H9 (cell line): ENCODE results near the gene BACH1. TPM values are rescaled to one million over a fixed set of nuclear protein-coding genes. Genes with fewer than 3 reads are reported as not detected.

Source experiments
- DNase-seq: peaks from one replicate; pipeline ENCODE4 v3.0.0-alpha.2; 2017
- H2AFZ ChIP-seq: one replicate; pipeline ENCODE4 v1.6.1; 2013; ENCODE audit warnings: mild to moderate bottlenecking, low read length, control low read depth, moderate library complexity
- H2AK5ac ChIP-seq: 2 replicates; pipeline ENCODE4 v1.6.1; 2013; ENCODE audit warnings: low read length, control low read depth, mixed read lengths; ENCODE audit not compliant: insufficient read length
- H2BK120ac ChIP-seq: one replicate; pipeline ENCODE4 v1.6.1; 2013; ENCODE audit warnings: low read depth, mild to moderate bottlenecking, low read length, control low read depth, inconsistent platforms; ENCODE audit not compliant: poor library complexity, severe bottlenecking
- H2BK12ac ChIP-seq: 2 replicates; pipeline ENCODE4 v1.6.1; 2013; ENCODE audit warnings: low read length, control low read depth, mixed read lengths, low read depth; ENCODE audit not compliant: insufficient read length
- H2BK15ac ChIP-seq: 2 replicates; pipeline ENCODE4 v1.6.1; 2013; ENCODE audit warnings: low read depth, low read length, control low read depth
- H2BK20ac ChIP-seq: one replicate; pipeline ENCODE4 v1.6.1; 2013; ENCODE audit warnings: low read depth, mild to moderate bottlenecking, low read length, control low read depth, inconsistent platforms; ENCODE audit not compliant: poor library complexity, severe bottlenecking
- H2BK5ac ChIP-seq: 2 replicates; pipeline ENCODE4 v1.6.1; 2013; ENCODE audit warnings: low read length, control low read depth, mixed read lengths; ENCODE audit not compliant: insufficient read length
- H3K14ac ChIP-seq: 2 replicates; pipeline ENCODE4 v1.6.1; 2013; ENCODE audit warnings: low read length, control low read depth; ENCODE audit not compliant: insufficient read depth
- H3K18ac ChIP-seq: 2 replicates; pipeline ENCODE4 v1.6.1; 2013; ENCODE audit warnings: low read depth, mild to moderate bottlenecking, mixed read lengths, low read length, control low read depth; ENCODE audit not compliant: insufficient read length
- H3K23ac ChIP-seq: 2 replicates; pipeline ENCODE4 v1.6.1; 2013; ENCODE audit warnings: low read length, control low read depth, mixed read lengths, low read depth; ENCODE audit not compliant: insufficient read length
- H3K23me2 ChIP-seq: 2 replicates; pipeline ENCODE4 v1.6.1; 2013; ENCODE audit warnings: low read depth, mild to moderate bottlenecking, mixed read lengths, low read length, control low read depth; ENCODE audit not compliant: insufficient read length, poor library complexity, severe bottlenecking
- H3K27ac ChIP-seq: 2 replicates; pipeline ENCODE4 v1.5.1; 2013; ENCODE audit warnings: low read length, control low read depth, mixed read lengths, low read depth; ENCODE audit not compliant: insufficient read length
- H3K27me3 ChIP-seq: 2 replicates; pipeline ENCODE4 v1.6.1; 2013; ENCODE audit warnings: low read length, control low read depth, inconsistent platforms; ENCODE audit not compliant: insufficient read depth
- H3K4ac ChIP-seq: 2 replicates; pipeline ENCODE4 v1.6.1; 2013; ENCODE audit warnings: low read depth, mild to moderate bottlenecking, control low read depth, inconsistent platforms, low read length, moderate library complexity
- H3K4me1 ChIP-seq: 2 replicates; pipeline ENCODE4 v1.6.1; 2013; ENCODE audit warnings: low read length, control low read depth, inconsistent platforms; ENCODE audit not compliant: insufficient read depth
- H3K4me2 ChIP-seq: 2 replicates; pipeline ENCODE4 v1.6.1; 2013; ENCODE audit warnings: low read length, control low read depth, mixed read lengths; ENCODE audit not compliant: insufficient read length, insufficient read depth
- H3K56ac ChIP-seq: 2 replicates; pipeline ENCODE4 v1.6.1; 2013; ENCODE audit warnings: low read depth, mild to moderate bottlenecking, mixed read lengths, low read length, control low read depth; ENCODE audit not compliant: insufficient read length
- H3K79me1 ChIP-seq: 2 replicates; pipeline ENCODE4 v1.6.1; 2013; ENCODE audit warnings: low read depth, mild to moderate bottlenecking, moderate library complexity, low read length, control low read depth, inconsistent platforms; ENCODE audit not compliant: insufficient read depth, poor library complexity, severe bottlenecking
- H3K79me2 ChIP-seq: 2 replicates; pipeline ENCODE4 v1.6.1; 2013; ENCODE audit warnings: low read length, control low read depth, inconsistent platforms; ENCODE audit not compliant: insufficient read depth
- H3K9ac ChIP-seq: 2 replicates; pipeline ENCODE4 v1.6.1; 2013; ENCODE audit warnings: low read length, control low read depth, mixed read lengths; ENCODE audit not compliant: insufficient read length; ENCODE audit errors: extremely low read depth
- H3K9me3 ChIP-seq: one replicate; pipeline ENCODE4 v1.6.1; 2013; ENCODE audit warnings: low read depth, low read length, inconsistent platforms; ENCODE audit not compliant: control insufficient read depth
- H3T11ph ChIP-seq: one replicate; pipeline ENCODE4 v1.6.1; 2013; ENCODE audit warnings: mild to moderate bottlenecking, low read length, control low read depth, inconsistent platforms
- H4K20me1 ChIP-seq: one replicate; pipeline ENCODE4 v1.6.1; 2013; ENCODE audit not compliant: control insufficient read depth, insufficient read length, insufficient read depth
- H4K5ac ChIP-seq: 2 replicates; pipeline ENCODE4 v1.6.1; 2013; ENCODE audit warnings: low read depth, mild to moderate bottlenecking, mixed read lengths, low read length, control low read depth; ENCODE audit not compliant: insufficient read length
- H4K8ac ChIP-seq: replicated peaks from 2 replicates; pipeline ENCODE4 v1.6.1; 2013; ENCODE audit warnings: low read length, control low read depth, mixed read lengths, low read depth; ENCODE audit not compliant: insufficient read length
- H4K91ac ChIP-seq: 2 replicates; pipeline ENCODE4 v1.6.1; 2013; ENCODE audit warnings: low read depth, mild to moderate bottlenecking, moderate library complexity, mixed read lengths, low read length, control low read depth; ENCODE audit not compliant: insufficient read length
- H3K27ac Mint-ChIP-seq, 3 experiments: 2 replicates in 2 of 3; 3 replicates in 1 of 3; pipeline ENCODE4 v1.8.0; 2020 to 2021; ENCODE audit warnings: mixed read lengths in 3 of 3, mild to moderate bottlenecking in 1 of 3, moderate library complexity in 1 of 3
- H3K27me3 Mint-ChIP-seq: 2 replicates; pipeline ENCODE4 v1.8.0; 2021; ENCODE audit warnings: low read depth, mild to moderate bottlenecking, moderate library complexity, mixed read lengths
- H3K36me3 Mint-ChIP-seq, 3 experiments: 2 replicates in 2 of 3; 3 replicates in 1 of 3; pipeline ENCODE4 v1.8.0; 2020 to 2021; ENCODE audit warnings: low read depth in 3 of 3, mixed read lengths in 3 of 3; ENCODE audit not compliant: insufficient read depth in 1 of 3
- H3K4me1 Mint-ChIP-seq, 2 experiments: 2 replicates each; pipeline ENCODE4 v1.8.0; 2020; ENCODE audit warnings: mixed read lengths in 2 of 2
- H3K4me3 Mint-ChIP-seq, 2 experiments: 2 replicates in 1 of 2; 3 replicates in 1 of 2; pipeline ENCODE4 v1.8.0; 2020 to 2021; ENCODE audit warnings: mild to moderate bottlenecking in 2 of 2, mixed read lengths in 2 of 2, moderate library complexity in 1 of 2
- H3K9me3 Mint-ChIP-seq, 2 experiments: 2 replicates in 1 of 2; 3 replicates in 1 of 2; pipeline ENCODE4 v1.8.0; 2020; ENCODE audit warnings: mild to moderate bottlenecking in 2 of 2, mixed read lengths in 2 of 2, moderate library complexity in 1 of 2
- WGBS: extraction: QIAGEN DNeasy Blood & Tissue Kit; methylation state at CpG from one replicate; pipeline ENCODE4 v1.1.7; 2013; ENCODE audit warnings: missing lambda C conversion rate, low lambda C conversion rate, mixed read lengths; ENCODE audit not compliant: insufficient read length; ENCODE audit errors: extremely low coverage; 5-methylcytosine and 5-hydroxymethylcytosine counted together
- total RNA-seq: library from RNA; stranded (reverse); gene quantifications from 2 replicates; pipeline ENCODE4 v1.2.1, GENCODE V29; 2021
- TF ChIP-seq, protein P1 (sequence below): fragments of 200-600 bp; sonication (generic); conservative IDR thresholded peaks from 3 replicates; pipeline ENCODE4 v1.8.0; 2021; ENCODE audit warnings: antibody characterized with exemption, mild to moderate bottlenecking

The BACH1 gene
- total RNA-seq, 1 experiment from 2014 or later, result 42.4 TPM

GRCh38 chr21:29346771-29347170 lies 48.0 kb downstream of the BACH1 start:
- no peak overlapping the region for H2BK5ac ChIP-seq

More at GRCh38 chr21:29346771-29347170, 48.0 kb downstream of the BACH1 start:
- Mint-ChIP-seq H3K27me3 (no peaks in the 10 kb centered on the region), H3K36me3 (peaks cover 2 to 21% (median 4%) of the 10 kb centered on the region in 3 experiments; a peak in 5 of 7 replicates), H3K4me1 (peaks cover 4 to 5% of the 10 kb centered on the region in 2 experiments; a peak in 3 of 4 replicates), H3K27ac (peak overlapping the region in 1 of 3 experiments; percentile 22; a peak in 1 of 7 replicates), H3K4me3 (no peak overlapping the region), H3K9me3 (no peaks in the 10 kb centered on the region; a peak in 2 of 5 replicates)
- Histone ChIP-seq H4K91ac (no peak overlapping the region), H2BK15ac (no peak overlapping the region), H2AFZ (no peak overlapping the region), H3K27ac (no peak overlapping the region), H3K14ac (no peak overlapping the region), H3K23ac (no peak overlapping the region), H3K9me3 (no peaks in the 10 kb centered on the region), H3K79me2 (no peaks in the 10 kb centered on the region), H4K5ac (no peak overlapping the region), H3K4me2 (no peak overlapping the region), H3K56ac (no peak overlapping the region), H3K9ac (no peak overlapping the region), H3K4ac (no peak overlapping the region), H3K79me1 (peaks cover 2% of the 10 kb centered on the region), H4K8ac (no peak overlapping the region), H3K27me3 (no peaks in the 10 kb centered on the region), H2BK120ac (no peak overlapping the region), H3T11ph (no peak overlapping the region), H3K23me2 (no peaks in the 10 kb centered on the region), H4K20me1 (no peaks in the 10 kb centered on the region), H3K18ac (no peak overlapping the region), H2BK20ac (no peak overlapping the region), H2BK12ac (no peak overlapping the region), H2AK5ac (no peak overlapping the region), H3K4me1 (no peaks in the 10 kb centered on the region)
- DNase-seq, result no peak
- TF ChIP-seq, protein P1, sequence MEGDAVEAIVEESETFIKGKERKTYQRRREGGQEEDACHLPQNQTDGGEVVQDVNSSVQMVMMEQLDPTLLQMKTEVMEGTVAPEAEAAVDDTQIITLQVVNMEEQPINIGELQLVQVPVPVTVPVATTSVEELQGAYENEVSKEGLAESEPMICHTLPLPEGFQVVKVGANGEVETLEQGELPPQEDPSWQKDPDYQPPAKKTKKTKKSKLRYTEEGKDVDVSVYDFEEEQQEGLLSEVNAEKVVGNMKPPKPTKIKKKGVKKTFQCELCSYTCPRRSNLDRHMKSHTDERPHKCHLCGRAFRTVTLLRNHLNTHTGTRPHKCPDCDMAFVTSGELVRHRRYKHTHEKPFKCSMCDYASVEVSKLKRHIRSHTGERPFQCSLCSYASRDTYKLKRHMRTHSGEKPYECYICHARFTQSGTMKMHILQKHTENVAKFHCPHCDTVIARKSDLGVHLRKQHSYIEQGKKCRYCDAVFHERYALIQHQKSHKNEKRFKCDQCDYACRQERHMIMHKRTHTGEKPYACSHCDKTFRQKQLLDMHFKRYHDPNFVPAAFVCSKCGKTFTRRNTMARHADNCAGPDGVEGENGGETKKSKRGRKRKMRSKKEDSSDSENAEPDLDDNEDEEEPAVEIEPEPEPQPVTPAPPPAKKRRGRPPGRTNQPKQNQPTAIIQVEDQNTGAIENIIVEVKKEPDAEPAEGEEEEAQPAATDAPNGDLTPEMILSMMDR, result no peak
- no CpG with 5 or more reads among the region's 4 CpGs for WGBS
